Stimulated activated CD4-positive, alpha-beta T cell treated with anti-CD3 and anti-CD28 coated beads, Interleukin-4, amount 100 ng/mL, for 1 hour (primary cell): ENCODE results near the gene TRIM43B.
"Not testable (repeated sequence)": the region's sequence is repeated elsewhere in the genome, so short reads cannot be mapped to it uniquely, and the experiment has no call there.

Source experiments
- DNase-seq: peaks from one replicate; pipeline ENCODE4 v3.0.0-alpha.2; 2020

Gene TRIM43B

DNA sequence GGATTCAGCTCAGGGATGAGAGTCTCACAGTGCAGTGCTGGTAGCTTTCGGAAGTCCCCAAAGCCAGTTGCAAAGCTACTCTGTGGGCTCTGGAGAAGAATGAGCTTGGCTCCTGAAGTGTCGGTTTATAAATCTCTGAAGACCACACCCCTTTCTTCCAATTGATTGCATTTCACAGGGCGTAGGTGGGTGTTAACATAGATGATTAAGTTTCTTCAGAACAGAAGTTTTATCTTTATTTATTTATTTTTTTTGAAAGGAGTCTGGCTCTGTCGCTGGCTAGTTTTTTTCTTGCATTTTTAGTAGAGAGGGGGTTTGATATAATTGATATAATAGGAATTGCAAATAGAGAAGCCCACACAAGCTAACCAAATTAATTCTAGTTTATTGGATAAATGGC lies at the start of gene TRIM43B:
Gene TRIM43B (minus strand): TSS at position 101 of the 400 bp plus-strand sequence. CDS start 2,040 bp downstream, outside the sequence.
- DNase-seq = not testable (repeated sequence)

DNA sequence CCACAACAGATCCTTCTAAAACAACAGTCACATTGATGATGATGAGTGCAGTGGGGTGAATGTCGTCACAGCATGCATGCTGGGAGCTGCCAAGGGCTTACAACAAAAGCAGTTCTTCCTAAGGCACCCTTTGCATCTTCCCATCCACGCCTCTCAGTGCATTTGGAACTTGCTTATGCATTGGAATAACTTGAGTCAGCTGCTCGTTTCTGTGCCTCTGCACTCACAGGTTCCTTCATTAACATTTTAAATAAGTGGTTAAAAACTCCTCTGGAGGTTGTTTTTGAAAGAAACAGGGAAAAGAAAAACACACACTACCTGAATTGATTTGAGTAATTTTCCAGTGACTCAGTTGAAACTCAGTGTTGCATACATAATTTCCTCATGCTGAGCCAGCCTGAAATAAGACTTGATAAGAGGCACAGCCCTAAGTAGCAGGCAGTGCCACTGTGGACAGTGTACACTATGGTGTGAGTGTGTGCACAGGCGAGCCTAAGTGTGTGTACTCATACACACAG lies 46.8 kb upstream of the TRIM43B start:
- DNase-seq = no peak

DNA sequence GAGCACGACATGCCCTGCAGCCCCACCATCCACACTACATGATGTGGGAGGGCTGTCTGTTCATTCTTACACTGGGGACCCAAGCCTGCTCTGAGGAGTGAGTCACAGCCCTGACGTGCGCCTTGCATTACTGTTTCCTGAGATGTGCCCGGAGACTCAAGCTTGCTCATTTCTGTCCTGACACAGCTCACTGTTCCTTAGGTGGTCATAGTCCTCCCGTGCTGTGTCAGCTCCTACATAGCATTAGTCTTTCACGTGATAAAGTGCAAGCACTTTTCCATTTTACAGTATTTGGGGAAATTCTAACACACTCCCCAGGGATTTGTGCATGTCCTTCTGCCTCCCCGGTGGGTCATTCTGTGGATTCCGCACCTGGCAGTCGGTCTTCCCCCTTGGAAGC lies 46.2 kb upstream of the TRIM43B start:
- no peak for DNase-seq

DNA sequence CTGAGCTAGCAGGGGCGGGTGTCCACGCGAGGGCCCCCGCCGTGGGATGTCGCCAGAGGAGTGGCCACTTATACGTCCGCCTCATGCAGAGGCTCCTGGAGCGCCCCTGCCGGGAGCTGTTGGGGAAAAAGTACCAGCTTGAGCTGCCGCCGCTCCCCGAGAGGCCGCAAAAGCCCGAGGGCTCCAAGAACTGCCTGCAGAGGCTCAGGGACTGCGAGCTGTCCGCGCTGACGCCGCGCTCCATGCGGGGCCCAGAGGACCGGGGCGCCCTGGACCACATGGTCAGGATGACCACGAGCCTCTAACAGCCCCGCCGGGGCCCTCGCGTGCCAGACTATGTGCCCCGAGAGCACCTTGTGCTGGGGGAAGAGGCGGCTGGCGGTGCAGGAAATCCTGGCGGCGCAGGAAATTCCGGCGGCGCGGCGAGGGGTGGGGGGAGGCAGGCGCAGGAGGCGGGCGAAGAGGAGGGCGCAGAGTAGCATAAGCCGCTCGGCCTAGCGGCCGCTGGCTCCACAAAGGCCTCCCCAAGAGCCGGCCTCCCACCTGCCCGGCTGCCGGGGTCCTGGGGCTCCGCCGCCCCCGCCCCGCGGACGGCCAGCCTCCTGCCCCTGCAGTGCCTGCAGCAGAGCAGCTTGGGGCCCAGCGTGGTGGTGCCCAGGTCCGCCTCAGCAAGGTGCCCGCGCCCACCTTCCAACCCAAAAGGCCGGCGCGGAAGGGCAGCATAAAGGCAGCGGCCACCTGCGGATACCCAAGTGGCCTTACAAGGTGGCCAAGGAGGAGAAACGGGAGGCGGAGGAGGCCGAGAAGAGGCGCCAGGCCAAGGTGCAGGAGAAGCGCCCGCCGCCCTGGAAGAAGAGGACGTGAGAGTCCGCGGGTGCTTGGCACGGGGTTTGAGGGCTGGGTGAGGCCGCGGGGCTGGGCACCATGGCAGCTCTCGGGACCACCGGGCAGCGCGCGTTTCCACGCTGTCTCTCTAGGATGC lies 42.1 kb upstream of the TRIM43B start:
- DNase-seq = peak; percentile 72

DNA sequence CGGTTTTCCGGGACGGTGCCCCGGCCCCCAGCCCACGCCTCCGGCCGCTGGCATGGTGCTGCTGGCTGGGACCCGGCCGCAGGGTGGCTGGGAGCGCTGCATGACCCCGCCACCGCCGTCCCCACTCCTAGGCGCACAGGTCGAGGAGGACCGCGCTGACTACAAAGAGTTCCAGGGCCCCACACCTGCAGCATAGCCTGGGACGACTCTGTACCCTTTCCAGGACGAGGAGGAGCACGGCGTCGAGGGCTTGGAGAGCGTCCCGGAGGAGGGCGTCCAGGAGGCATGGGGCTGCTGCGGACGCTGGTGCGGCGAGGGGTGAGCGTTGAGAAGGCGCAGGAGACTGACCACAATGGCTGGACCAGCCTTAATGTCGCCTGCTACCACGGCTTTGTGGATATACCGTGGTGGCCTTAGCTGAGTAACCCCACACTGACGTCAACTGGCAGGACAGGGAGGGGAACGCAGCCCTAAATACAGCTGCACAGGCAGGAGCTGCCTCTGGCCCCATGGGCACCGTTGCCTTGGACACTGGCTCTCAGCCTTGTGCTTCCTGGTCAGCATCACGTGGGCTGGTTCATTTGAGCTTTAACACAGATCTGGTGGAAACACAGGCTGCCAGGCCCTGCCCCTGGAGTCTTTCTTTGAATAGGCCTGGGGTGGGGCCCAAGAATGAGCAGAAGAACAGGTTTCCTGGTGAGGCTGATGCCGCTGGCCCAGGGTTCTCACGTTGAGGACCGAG lies 40.9 kb upstream of the TRIM43B start:
- no peak for DNase-seq

DNA sequence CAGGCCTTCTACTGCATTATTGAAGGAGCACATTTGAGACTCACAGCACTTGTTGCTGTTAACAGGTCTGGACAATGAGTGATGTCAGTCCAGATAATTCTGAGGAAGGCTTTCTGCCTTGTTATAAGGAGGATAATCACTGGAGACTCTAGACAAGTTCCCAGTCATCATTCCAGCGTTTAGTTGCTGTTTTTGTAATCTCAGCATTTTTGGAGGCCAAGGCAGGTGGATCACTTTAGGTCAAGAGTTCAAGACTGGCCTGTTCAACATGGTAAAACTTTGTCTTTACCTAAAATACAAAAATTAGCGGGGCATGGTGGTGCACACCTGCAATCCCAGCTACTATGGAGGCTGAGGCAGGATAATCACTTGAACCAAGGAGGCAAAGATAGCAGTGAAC lies 39.6 kb upstream of the TRIM43B start:
- no peak for DNase-seq

DNA sequence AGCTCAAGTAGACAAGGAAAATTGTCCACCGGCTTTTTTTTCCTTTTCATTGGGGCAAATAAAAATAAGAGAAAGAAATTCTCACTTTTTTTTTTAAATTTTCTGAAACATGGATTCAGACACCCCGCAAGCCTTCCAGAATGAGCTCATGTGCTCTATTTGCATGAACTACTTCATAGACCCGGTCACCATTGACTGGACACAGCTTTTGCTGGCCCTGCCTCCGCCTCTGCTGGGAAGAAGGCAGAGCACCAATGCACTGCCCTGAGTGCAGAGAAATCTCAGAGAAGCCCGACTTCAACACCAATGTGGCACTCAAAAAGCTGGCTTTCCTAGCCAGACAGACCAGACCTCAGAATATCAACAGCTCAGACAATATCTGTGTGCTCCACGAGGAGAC lies 30.2 kb upstream of the TRIM43B start:
- no peak for DNase-seq

DNA sequence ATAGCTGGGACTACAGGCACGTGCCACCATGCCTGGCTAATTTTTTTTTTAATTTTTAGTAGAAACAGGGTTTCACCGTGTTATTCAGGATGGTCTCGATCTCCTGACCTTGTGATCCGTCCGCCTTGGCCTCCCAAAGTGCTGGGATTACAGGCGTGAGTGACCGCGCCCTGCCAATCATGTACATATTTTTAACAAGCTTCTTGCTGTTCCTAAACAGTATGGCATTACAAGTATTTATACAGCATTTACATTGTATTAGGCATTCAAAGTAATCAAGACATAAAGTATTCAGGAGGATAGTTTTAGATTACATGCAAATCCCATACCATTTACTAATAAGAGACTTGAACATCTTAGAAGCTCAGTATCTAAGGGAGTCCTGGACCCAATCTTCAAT lies 29.7 kb upstream of the TRIM43B start:
- not testable (repeated sequence) for DNase-seq

DNA sequence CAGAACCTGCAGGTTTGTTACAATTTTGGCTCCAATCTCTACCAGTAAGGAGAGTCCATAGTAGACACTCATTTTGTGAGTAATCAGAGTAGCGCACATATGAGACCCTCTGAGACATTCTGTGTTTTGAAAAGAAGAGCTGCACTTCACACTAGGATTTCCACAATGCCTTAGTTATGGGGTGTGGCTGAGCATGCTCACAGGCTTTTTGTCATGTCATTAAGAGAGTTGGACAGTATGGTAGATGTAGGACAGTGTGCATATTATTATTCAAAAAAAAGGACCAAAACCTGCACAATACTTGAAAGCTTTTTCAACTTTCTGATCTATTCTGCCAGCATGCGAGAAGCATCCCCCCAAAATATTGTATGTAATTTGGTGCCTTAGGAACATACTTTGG lies 24.9 kb upstream of the TRIM43B start:
- no peak for DNase-seq

DNA sequence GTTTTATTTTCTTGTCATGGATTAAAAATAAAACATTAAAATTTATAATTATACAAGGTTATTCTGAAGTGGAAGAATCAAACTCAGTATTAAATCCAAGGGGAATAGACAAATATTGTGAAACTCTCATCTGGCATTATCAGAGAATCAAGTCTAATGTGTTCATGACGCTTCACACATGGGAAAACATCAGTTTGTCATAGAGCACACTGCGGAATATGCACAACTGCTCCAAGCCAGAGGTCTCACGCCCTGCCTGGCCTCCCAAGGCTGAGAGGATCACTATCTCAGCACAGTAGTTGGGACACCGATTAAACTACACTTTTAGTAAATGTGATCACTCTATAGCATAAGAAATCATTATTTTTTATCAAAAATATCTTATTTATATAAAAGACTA lies 20.7 kb upstream of the TRIM43B start:
- no peak for DNase-seq

DNA sequence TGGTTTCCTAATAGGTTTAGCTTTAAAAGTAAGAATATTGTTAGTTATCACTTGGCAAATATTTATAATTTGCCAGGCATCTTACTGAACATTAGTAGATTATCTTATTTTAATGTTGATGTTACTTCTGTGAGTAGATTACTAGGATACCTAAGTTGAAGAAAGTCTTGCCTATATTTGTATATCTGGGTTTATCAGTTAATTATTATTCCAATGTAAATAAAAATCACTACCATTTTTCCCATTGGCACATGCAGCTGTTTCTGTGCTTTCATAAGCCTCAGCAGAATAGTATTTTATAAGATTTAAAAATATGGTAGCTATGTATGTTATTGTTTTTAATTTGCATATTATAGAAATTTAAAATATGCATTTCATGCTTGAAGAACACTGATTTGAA lies 16.3 kb upstream of the TRIM43B start:
- no peak for DNase-seq

DNA sequence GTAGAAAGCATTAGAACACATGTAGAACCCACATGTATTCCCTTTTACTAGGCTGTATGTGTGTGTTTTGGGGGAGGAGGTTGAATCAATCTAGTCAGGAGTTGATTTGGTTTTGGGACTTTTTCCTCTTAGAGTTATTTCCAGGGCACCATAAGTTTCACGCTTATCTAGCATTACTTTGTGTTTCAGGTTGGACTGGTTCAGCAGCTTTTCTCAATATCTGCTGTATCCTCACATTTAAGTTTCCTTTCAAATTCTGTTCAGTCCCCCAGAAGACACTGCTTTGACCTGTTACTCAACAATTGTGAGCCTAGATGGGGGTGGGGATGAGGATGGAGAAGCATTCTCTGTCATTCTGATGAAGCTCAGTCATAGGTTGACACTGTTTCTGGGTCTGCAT lies 7.5 kb upstream of the TRIM43B start:
- DNase-seq = not testable (repeated sequence)

DNA sequence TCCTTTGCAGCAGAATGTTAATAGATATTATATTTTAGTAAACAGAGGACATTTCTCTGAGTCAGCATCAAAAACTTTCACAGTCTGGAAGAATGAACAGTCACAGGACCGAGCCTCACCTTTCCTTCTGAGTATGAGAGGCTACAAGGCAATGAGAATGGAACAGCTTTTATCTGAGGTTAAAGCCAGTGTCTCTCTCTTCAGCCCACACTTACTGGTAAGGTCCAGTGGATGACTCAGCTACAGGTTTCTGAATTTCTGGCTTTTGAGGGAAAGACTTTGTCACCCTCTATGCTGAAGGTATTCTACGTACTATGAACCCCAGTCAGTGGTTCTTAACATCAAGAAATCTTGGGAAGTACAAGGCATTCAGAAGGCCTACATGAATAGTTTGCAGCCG lies 9.5 kb downstream of the TRIM43B start:
- DNase-seq = not testable (repeated sequence)

DNA sequence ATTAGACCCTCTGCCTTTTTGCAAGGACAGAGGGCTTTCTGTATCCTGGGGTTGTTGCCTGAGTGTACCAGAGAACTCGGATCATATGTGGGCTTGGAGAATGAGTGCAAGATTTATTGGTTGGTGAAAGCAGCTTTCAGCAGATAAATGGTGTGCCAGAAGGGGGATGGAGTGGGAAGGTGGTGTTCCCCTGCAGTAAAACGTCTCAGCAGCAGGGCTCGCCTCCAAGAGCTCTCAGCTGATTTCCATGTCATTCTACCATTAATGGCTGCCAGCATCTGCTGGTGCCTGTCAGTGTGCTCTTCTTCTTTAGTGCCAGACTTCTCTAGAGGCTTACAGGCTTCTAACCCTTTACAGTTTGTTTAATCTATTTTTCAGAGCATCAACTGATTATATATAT lies 16.6 kb downstream of the TRIM43B start:
- not testable (repeated sequence) for DNase-seq

DNA sequence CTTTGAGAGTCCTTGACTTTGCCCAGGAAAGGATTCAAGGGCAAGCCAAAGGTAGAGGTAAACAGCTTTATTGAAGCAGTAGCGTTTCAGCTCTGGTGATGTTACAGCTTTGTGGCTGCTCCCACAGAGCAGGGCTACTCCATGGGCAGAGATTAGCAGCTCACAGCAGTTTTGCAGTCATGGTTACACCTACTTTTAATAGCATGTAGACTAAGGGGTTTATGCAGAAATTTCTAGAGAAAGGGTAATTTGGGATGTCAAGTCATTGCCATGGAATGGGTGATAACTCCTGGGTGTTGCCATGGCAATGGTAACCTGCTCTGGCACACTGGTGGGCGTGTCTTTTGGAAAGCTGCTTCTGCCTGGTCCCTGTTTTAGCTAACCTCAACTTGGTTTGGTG lies 18.0 kb downstream of the TRIM43B start:
- not testable (repeated sequence) for DNase-seq

DNA sequence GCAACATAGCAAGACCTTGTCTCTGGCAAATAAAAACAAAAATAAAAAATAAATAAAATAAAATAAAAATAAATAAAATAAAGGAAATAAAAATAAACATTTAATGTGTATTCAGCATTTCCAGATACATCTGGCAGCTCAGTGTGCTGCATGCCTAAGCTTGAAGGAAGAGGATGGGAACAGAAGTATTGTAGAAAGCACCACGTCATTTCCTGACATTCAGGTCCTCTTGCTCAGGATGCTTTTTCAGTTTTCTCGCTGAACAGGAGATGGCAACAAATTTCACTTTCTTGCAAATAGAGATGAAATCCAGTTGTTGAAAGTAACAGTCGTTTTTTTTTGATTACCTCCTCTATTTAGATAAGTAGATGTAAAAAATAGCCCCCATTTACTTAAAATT lies 21.3 kb downstream of the TRIM43B start:
- DNase-seq = not testable (repeated sequence)

DNA sequence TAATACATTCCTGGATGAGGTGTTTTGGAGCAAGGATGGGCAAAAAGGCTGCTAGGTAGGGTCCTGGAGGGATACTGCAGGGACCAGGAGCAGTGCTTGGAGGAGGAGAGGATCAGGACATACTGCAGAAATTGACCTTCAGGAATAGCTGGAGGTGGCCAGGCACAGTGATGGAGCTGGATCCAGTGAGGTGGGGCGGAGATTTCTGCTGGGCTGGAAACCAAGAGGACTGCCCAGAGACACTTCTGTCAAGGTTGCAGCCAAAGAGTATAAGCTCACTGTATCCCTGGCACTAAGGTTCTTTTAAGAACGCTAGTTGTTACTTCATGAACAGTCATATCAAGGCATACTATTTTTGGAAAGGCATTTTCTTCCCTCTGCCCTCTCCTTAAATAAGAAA lies 39.2 kb downstream of the TRIM43B start:
- not testable (repeated sequence) for DNase-seq

DNA sequence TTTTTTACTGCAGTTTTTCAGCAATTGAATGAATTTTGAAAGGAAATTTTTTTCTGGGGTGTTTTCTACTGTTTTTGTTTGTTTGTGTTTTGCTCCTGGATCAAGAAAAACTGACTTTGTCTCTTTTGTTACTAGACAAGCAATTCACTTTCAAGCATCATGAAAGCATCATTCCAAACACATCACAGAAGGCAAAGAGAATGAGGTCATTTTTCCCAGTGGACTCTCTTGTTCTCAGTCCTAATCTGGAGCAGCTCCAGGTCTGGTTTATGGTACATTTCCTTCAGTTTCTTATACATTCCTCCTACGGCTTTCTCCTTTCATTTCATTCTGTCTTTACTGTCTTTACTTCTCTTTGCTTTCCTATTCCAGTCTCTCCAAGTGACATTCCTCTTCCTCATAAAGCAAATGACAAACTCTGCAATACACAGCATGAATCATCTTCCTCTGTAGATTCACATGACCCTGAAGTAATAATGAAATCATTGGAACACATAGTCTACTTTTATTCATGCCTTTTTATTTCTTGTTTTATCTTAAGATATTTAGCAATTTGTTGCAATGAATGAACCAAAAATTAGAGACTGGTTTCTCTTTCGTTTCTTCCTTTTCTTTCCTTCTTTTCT lies 42.0 kb downstream of the TRIM43B start:
- DNase-seq = not testable (repeated sequence)

DNA sequence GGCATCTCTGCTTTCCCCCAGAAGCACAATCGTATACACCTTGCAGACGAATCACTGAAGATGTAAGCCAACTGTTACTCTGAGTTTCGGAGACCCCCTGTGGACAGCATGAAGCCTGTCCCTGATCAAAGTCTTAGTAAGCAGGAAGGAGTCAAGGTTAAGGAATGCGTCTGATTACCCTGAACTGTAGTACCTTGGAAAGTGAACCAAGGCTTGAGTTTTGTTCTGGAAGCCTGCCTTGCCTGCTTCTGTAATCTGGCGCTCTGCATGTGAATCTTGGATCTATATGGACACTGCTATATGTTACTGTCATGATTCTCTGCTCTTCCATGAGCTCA lies 48.7 kb downstream of the TRIM43B start:
- not testable (repeated sequence) for DNase-seq

DNA sequence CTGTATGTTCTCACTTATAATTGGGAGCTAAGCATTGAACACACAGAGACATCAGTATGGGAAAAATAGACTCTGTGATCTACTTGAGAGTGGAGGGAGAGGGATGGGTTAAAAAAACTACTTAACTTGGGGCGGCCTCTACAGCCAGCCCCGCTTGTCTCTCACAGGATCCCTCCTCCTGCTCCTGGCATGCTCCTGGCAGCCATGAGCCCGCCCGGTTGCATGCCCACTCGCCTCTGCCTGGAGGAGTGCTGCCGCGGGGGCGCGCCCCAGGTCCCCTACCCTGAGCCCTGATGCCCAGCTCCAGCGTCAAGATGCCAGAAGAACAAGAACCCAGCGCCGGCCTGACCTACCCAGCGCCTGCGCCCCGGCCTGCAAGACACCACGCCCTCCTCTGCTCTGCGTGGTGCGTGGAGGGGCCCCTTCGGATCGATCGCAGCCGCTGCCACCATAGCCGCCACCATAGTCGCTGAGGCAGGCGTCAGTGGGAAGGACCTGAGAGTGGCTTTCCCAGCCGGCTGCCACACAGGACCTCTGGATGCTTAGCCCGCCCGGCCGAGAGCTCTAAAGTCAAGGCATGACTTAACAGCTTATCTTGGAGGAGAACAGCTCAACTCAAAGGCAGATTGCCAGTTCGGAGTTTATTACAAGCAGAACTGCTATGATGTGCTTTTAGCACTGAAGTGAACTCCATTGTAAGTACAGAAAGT lies 49.2 kb downstream of the TRIM43B start:
- not testable (repeated sequence) for DNase-seq

DNA sequence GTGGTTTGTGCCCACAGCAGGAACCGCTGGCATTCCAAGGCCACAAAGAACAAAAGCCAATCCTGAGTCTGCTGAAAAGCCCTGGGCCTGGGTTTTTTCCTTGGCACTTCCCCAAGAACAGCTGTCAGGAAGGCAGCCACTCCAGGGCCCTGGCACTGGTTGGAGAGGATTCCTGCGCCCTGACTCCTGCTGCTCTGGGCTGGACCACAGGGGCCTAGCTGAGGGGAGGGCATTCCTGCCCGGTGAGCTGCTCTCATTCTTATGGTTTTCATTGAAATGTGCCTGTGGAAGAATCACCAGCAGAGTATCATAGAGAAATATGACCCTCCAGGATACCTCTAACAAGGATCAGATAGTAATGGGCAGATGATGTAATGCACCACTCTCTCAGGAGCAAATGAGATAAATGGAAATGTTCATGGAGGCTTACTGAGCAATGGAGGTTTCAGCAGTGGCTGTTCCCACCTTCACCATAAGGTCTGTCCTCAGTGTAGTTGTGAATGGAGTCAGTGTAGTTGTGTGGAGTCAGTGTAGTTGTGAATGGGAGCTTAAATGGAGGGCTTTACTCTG lies 50.0 kb downstream of the TRIM43B start:
- not testable (repeated sequence) for DNase-seq

DNA sequence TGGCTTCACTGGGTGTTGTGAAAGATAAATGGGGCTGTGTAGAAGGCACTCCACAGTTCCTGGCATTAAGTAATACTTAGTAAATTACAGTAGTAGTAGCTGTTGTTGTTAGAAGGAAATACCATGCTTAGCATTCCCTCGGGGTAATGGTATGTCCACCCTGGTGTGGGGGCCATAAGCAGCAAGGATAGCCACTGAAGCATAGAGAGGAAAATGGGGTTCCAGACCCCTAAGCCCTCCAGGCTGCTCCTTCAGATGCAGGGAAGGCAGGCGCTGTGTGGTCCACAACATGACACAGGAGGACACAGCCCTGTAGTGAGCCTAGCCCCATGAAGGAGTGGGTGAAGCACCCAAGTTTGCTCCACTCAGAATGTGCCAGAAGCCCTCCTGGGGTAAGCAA lies 50.6 kb downstream of the TRIM43B start:
- not testable (repeated sequence) for DNase-seq
